NCI-H82 (cell line): Measurements from ENCODE around the gene PTRHD1.

Experiments
- DNase-seq: peaks from one replicate; lab custom pipeline; 2025; lab: John Stamatoyannopoulos, UW

The PTRHD1 gene

GRCh38 chr2:24756789-24757188 lies 36.4 kb downstream of the PTRHD1 start:
- DNase-seq, result peak; percentile 33

- no peak for DNase-seq
Measured at GRCh38 chr2:24754985-24755705, 38.0 kb downstream of the PTRHD1 start.

GRCh38 chr2:24749069-24749691 lies 44.0 kb downstream of the PTRHD1 start:
- peak; percentile 20 for DNase-seq

- no peak for DNase-seq
Measured at GRCh38 chr2:24747299-24747698, 45.9 kb downstream of the PTRHD1 start.

- no peak for DNase-seq
Measured at GRCh38 chr2:24745825-24746224, 47.4 kb downstream of the PTRHD1 start.

- DNase-seq, result no peak
Measured at GRCh38 chr2:24744356-24744755, 48.8 kb downstream of the PTRHD1 start.

- DNase-seq, result no peak
Measured at GRCh38 chr2:24743924-24744323, 49.3 kb downstream of the PTRHD1 start.

- DNase-seq, result no peak
Measured at GRCh38 chr2:24742730-24743129, 50.5 kb downstream of the PTRHD1 start.

GRCh38 chr2:24740142-24740541 lies 53.0 kb downstream of the PTRHD1 start:
- DNase-seq, result no peak
